ENCODE data around the gene TOE1. TPM values are rescaled to one million over a fixed set of nuclear protein-coding genes. Genes with fewer than 3 reads are reported as not detected.
A peak's percentile ranks its signal among the peaks of the same experiment; 100 is the strongest.
"Not testable (repeated sequence)": the region's sequence is repeated elsewhere in the genome, so short reads cannot be mapped to it uniquely, and the experiment has no call there.

TOE1 gene
- total RNA-seq, 2 experiments from 2014 or later = 25.7 to 28.1 TPM

- H3K4me1 Mint-ChIP-seq (ENCODE audit: low read depth) = peaks cover 5% of the 10 kb centered on the region
- H3K27me3 Mint-ChIP-seq = no peaks in the 10 kb centered on the region
- no peaks in the 10 kb centered on the region for H3K36me3 Mint-ChIP-seq (ENCODE audit: low read depth)
- DNase-seq = no peak
- TF ChIP-seq CTCF (IDR thresholded peaks at IDR 0.05) = no peak
- POLR2A ChIA-PET = interaction anchor here (1.5 to 3.0 kb wide), 2 partner anchors 9 to 15 kb away, joined by 4 to 11 read pairs; partner anchors contain the start of genes MUTYH and TOE1
- H3K4me3 Mint-ChIP-seq = no peak overlapping the region
- no peak overlapping the region for H3K27ac Mint-ChIP-seq
- no peaks in the 10 kb centered on the region for H3K9me3 Mint-ChIP-seq
- CTCF ChIA-PET = interaction anchor here (7.8 kb wide), 1 partner anchor 136 kb away, joined by 191 read pairs; the partner anchor contains the start of gene TESK2
- ATAC-seq = no peak
- intact Hi-C loops (cut with micrococcal nuclease) = loop anchor here (5.0 kb wide), 1 partner anchor 207 kb away; no protein-coding TSS in a partner anchor
Observed at GRCh38 chr1:45355683-45356082, 15.7 kb downstream of the TOE1 start.

GRCh38 chr1:45356186-45356585 is 16.2 kb downstream of the TOE1 start:
- Mint-ChIP-seq H3K4me1 (ENCODE audit: low read depth) (peaks cover 5% of the 10 kb centered on the region), H3K27ac (no peak overlapping the region), H3K9me3 (no peaks in the 10 kb centered on the region), H3K36me3 (ENCODE audit: low read depth) (no peaks in the 10 kb centered on the region), H3K27me3 (no peaks in the 10 kb centered on the region), H3K4me3 (no peak overlapping the region)
- ATAC-seq (no peak), DNase-seq (no peak)
- no peak for TF ChIP-seq CTCF (IDR thresholded peaks at IDR 0.05)
- intact Hi-C loops (cut with micrococcal nuclease) = loop anchor here (5.0 kb wide), 1 partner anchor 206 kb away; no protein-coding TSS in a partner anchor
- ChIA-PET POLR2A (interaction anchor here (0.6 to 3.0 kb wide), 5 partner anchors 10 to 1892 kb away, joined by 3 to 11 read pairs (median 4); partner anchors contain the start of genes MUTYH, PRDX1 and TOE1), CTCF (interaction anchor here (5.1 to 7.8 kb wide), 2 partner anchors 8 to 135 kb away, joined by 54 to 191 read pairs; partner anchors contain the start of gene TESK2)

GRCh38 chr1:45359882-45360513 is 20.0 kb downstream of the TOE1 start:
- no peaks in the 10 kb centered on the region for H3K9me3 Mint-ChIP-seq
- H3K4me1 Mint-ChIP-seq (ENCODE audit: low read depth) = peaks cover 7% of the 10 kb centered on the region
- ATAC-seq (peak; percentile 68), DNase-seq (peak; percentile 80)
- ChIA-PET POLR2A (interaction anchor here (0.7 to 1.1 kb wide), 2 partner anchors 9 to 33 kb away, joined by 3 read pairs; partner anchors contain the start of gene HPDL), CTCF (interaction anchor here (0.6 to 7.8 kb wide), 29 partner anchors 10 to 507 kb away, joined by 3 to 191 read pairs (median 4); partner anchors contain the start of genes CCDC163, MMACHC, MUTYH and TESK2)
- no peaks in the 10 kb centered on the region for H3K27me3 Mint-ChIP-seq
- H3K27ac Mint-ChIP-seq = no peak overlapping the region
- intact Hi-C loops (cut with micrococcal nuclease) = loop anchor here (2.0 to 5.0 kb wide), 2 partner anchors 133 to 202 kb away; no protein-coding TSS in a partner anchor
- TF ChIP-seq CTCF (IDR thresholded peaks at IDR 0.05) = peak; percentile 75
- H3K36me3 Mint-ChIP-seq (ENCODE audit: low read depth) = no peaks in the 10 kb centered on the region
- H3K4me3 Mint-ChIP-seq = no peak overlapping the region

- not testable (repeated sequence) for DNase-seq
Observed at GRCh38 chr1:45360981-45361380, 21.0 kb downstream of the TOE1 start.

GRCh38 chr1:45364294-45364693 is 24.3 kb downstream of the TOE1 start:
- H3K9me3 Mint-ChIP-seq = no peaks in the 10 kb centered on the region
- no peak overlapping the region for H3K4me3 Mint-ChIP-seq
- POLR2A ChIA-PET = interaction anchor here (1.0 kb wide), 2 partner anchors 10 to 16 kb away, joined by 3 read pairs; no protein-coding TSS in a partner anchor
- CTCF ChIA-PET = interaction anchor here (3.0 kb wide), 1 partner anchor 129 kb away, joined by 12 read pairs; no protein-coding TSS in a partner anchor
- no peak for TF ChIP-seq CTCF (IDR thresholded peaks at IDR 0.05)
- H3K4me1 Mint-ChIP-seq (ENCODE audit: low read depth) = peaks cover 7% of the 10 kb centered on the region
- no peaks in the 10 kb centered on the region for H3K27me3 Mint-ChIP-seq
- no peak for ATAC-seq
- intact Hi-C loops (cut with micrococcal nuclease) = no loop called here
- H3K27ac Mint-ChIP-seq = no peak overlapping the region
- H3K36me3 Mint-ChIP-seq (ENCODE audit: low read depth) = no peaks in the 10 kb centered on the region
- no peak for DNase-seq

More at GRCh38 chr1:45360981-45361380, 21.0 kb downstream of the TOE1 start:
- H3K27me3 Mint-ChIP-seq; H3K27ac Mint-ChIP-seq; POLR2A ChIA-PET; H3K4me3 Mint-ChIP-seq; ATAC-seq; H3K9me3 Mint-ChIP-seq; H3K36me3 Mint-ChIP-seq (ENCODE audit: low read depth); H3K4me1 Mint-ChIP-seq (ENCODE audit: low read depth): not testable (repeated sequence)
- CTCF ChIA-PET = interaction anchor here (0.6 to 7.8 kb wide), 9 partner anchors 11 to 208 kb away, joined by 3 to 191 read pairs (median 5); partner anchors contain the start of genes CCDC163, MMACHC and TESK2
- intact Hi-C loops (cut with micrococcal nuclease) = loop anchor here (2.0 kb wide), 1 partner anchor 132 kb away; no protein-coding TSS in a partner anchor
